IMR-90 (cell line): ENCODE measurements around the gene TBC1D10A. TPM values are rescaled to one million over a fixed set of nuclear protein-coding genes. Genes with fewer than 3 reads are reported as not detected.

ENCODE experiments used
- ATAC-seq: fragments of 200-7000 bp; cut with Tn5 transposase; 2 replicates; pipeline ENCODE4 v1.9.1; 2020; ENCODE audit warnings: low read depth, mild to moderate bottlenecking, moderate library complexity
- BruUV-seq: library from RNA; stranded (reverse); fragments of 400-500 nt; replicated peaks from 2 replicates; lab custom pipeline; 2021; lab: Mats Ljungman, UMichigan
- CTCF ChIA-PET: fragments of 300-600 bp; formaldehyde crosslinking; extraction: SDS; loops from one replicate; lab custom pipeline; 2021; ENCODE audit warnings: antibody characterized with exemption; lab: Yijun Ruan, JAX
- POLR2A ChIA-PET: fragments of 300-600 bp; sonication (Branson Sonifier 250); formaldehyde crosslinking; loops from one replicate; lab custom pipeline; 2022; ENCODE audit warnings: antibody characterized with exemption; ENCODE audit not compliant: unreplicated experiment; lab: Charles Lee
- DNase-seq: peaks from one replicate; pipeline ENCODE4 v3.0.0; 2013
- H2AFZ ChIP-seq: replicated peaks from 2 replicates; pipeline ENCODE3; 2013; ENCODE audit warnings: low read length, mild to moderate bottlenecking; ENCODE audit not compliant: poor library complexity
- H2AK5ac ChIP-seq: 2 replicates; pipeline ENCODE4 v1.6.1; 2013; ENCODE audit warnings: low read depth, low read length, inconsistent platforms
- H2AK9ac ChIP-seq: replicated peaks from 2 replicates; pipeline ENCODE3; 2013; ENCODE audit warnings: mild to moderate bottlenecking, low read depth, low read length, moderate library complexity; ENCODE audit not compliant: poor library complexity
- H2BK120ac ChIP-seq: 2 replicates; pipeline ENCODE4 v1.6.1; 2013; ENCODE audit warnings: low read depth, low read length, inconsistent platforms
- H2BK15ac ChIP-seq: 3 replicates; pipeline ENCODE4 v1.6.1; 2013; ENCODE audit warnings: low read depth, low read length, inconsistent platforms
- H2BK20ac ChIP-seq: 2 replicates; pipeline ENCODE4 v1.6.1; 2013; ENCODE audit warnings: low read depth, mild to moderate bottlenecking, inconsistent platforms, low read length, moderate library complexity
- H2BK5ac ChIP-seq: 2 replicates; pipeline ENCODE4 v1.6.1; 2013; ENCODE audit warnings: mild to moderate bottlenecking, low read depth, low read length, inconsistent platforms; ENCODE audit not compliant: poor library complexity, severe bottlenecking
- H3K14ac ChIP-seq: replicated peaks from 2 replicates; pipeline ENCODE4 v1.6.1; 2013; ENCODE audit warnings: low read depth, low read length, inconsistent platforms
- H3K18ac ChIP-seq: 2 replicates; pipeline ENCODE4 v1.6.1; 2013; ENCODE audit warnings: low read depth, low read length, control low read depth
- H3K23ac ChIP-seq: 2 replicates; pipeline ENCODE4 v1.6.1; 2013; ENCODE audit warnings: low read depth, low read length, inconsistent platforms
- H3K27ac ChIP-seq: 2 replicates; pipeline ENCODE4 v1.5.1; 2013; ENCODE audit warnings: mild to moderate bottlenecking, control low read depth, low read length; ENCODE audit not compliant: insufficient read depth
- H3K27me3 ChIP-seq: 2 replicates; pipeline ENCODE4 v1.6.1; 2013; ENCODE audit warnings: low read length; ENCODE audit not compliant: control insufficient read depth, insufficient read depth
- H3K36me3 ChIP-seq: 2 replicates; pipeline ENCODE4 v1.6.1; 2013; ENCODE audit warnings: low read length, mixed read lengths; ENCODE audit not compliant: control insufficient read depth, insufficient read depth
- H3K4ac ChIP-seq: 2 replicates; pipeline ENCODE4 v1.6.1; 2013; ENCODE audit warnings: low read depth, low read length, inconsistent platforms
- H3K4me1 ChIP-seq: 2 replicates; pipeline ENCODE4 v1.6.1; 2013; ENCODE audit warnings: low read length, mixed read lengths; ENCODE audit not compliant: control insufficient read depth, insufficient read depth
- H3K4me2 ChIP-seq: 2 replicates; pipeline ENCODE4 v1.6.1; 2013; ENCODE audit warnings: low read depth, mild to moderate bottlenecking, control low read depth, low read length, moderate library complexity
- H3K4me3 ChIP-seq: 2 replicates; pipeline ENCODE4 v1.5.1; 2013; ENCODE audit warnings: low read depth, mild to moderate bottlenecking, control low read depth, low read length, moderate library complexity; ENCODE audit not compliant: insufficient read depth
- H3K56ac ChIP-seq: 2 replicates; pipeline ENCODE4 v1.6.1; 2013; ENCODE audit warnings: low read length, inconsistent platforms; ENCODE audit not compliant: insufficient read depth; ENCODE audit errors: extremely low read depth
- H3K79me1 ChIP-seq, 2 experiments: 2 replicates each; pipeline ENCODE4 v1.6.1; 2013; ENCODE audit warnings: low read length in 2 of 2, inconsistent platforms in 1 of 2, low read depth in 1 of 2
- H3K9ac ChIP-seq: 2 replicates; pipeline ENCODE4 v1.6.1; 2013; ENCODE audit warnings: low read depth, low read length, control low read depth
- H3K9me1 ChIP-seq: 2 replicates; pipeline ENCODE4 v1.6.1; 2013; ENCODE audit warnings: low read length, inconsistent platforms; ENCODE audit not compliant: insufficient read depth
- H3K9me3 ChIP-seq: 2 replicates; pipeline ENCODE4 v1.6.1; 2013; ENCODE audit warnings: low read length; ENCODE audit not compliant: control insufficient read depth, insufficient read depth
- H4K20me1 ChIP-seq: 2 replicates; pipeline ENCODE4 v1.6.1; 2013; ENCODE audit warnings: low read length, inconsistent platforms; ENCODE audit not compliant: insufficient read depth
- H4K5ac ChIP-seq: 2 replicates; pipeline ENCODE4 v1.6.1; 2013; ENCODE audit warnings: mild to moderate bottlenecking, low read depth, low read length, control low read depth
- H4K8ac ChIP-seq, 2 experiments: 2 replicates each; pipeline ENCODE4 v1.6.1; 2013; ENCODE audit warnings: low read depth in 2 of 2, low read length in 2 of 2, control low read depth in 1 of 2, inconsistent platforms in 1 of 2
- H4K91ac ChIP-seq: 2 replicates; pipeline ENCODE4 v1.6.1; 2013; ENCODE audit warnings: low read depth, low read length, inconsistent platforms; ENCODE audit not compliant: insufficient read depth
- CEBPB ChIP-seq: IDR thresholded peaks from 2 replicates; pipeline ENCODE4 v1.6.1; 2012; ENCODE audit warnings: low read depth, low read length, improper control_type of control experiment
- CHD1 ChIP-seq: IDR thresholded peaks from 2 replicates; pipeline ENCODE4 v1.6.1; 2012; ENCODE audit warnings: low read depth, low read length, improper control_type of control experiment
- FOS ChIP-seq: fragments of 150-350 bp; IDR thresholded peaks from 2 replicates; pipeline ENCODE4 v1.6.1; 2016; ENCODE audit warnings: low read depth, low read length
- MAZ ChIP-seq: IDR thresholded peaks from 2 replicates; pipeline ENCODE4 v1.6.1; 2012; ENCODE audit warnings: low read depth, mild to moderate bottlenecking, low read length, improper control_type of control experiment, moderate library complexity, borderline replicate concordance
- POLR2A ChIP-seq: IDR thresholded peaks from 2 replicates; pipeline ENCODE4 v1.6.1; 2012; ENCODE audit warnings: mild to moderate bottlenecking, low read depth, low read length
- RAD21 ChIP-seq: IDR thresholded peaks from 2 replicates; pipeline ENCODE4 v1.6.1; 2012; ENCODE audit warnings: low read length, improper control_type of control experiment
- RCOR1 ChIP-seq: IDR thresholded peaks from 2 replicates; pipeline ENCODE4 v1.6.1; 2012; ENCODE audit warnings: mild to moderate bottlenecking, low read length, improper control_type of control experiment; ENCODE audit not compliant: insufficient replicate concordance
- RFX5 ChIP-seq: IDR thresholded peaks from 2 replicates; pipeline ENCODE4 v1.8.0; 2012; ENCODE audit warnings: low read depth, mild to moderate bottlenecking, low read length, moderate library complexity
- SMC3 ChIP-seq: fragments of 150-350 bp; IDR thresholded peaks from 2 replicates; pipeline ENCODE4 v1.6.1; 2016; ENCODE audit warnings: low read depth, mild to moderate bottlenecking, antibody characterized with exemption, low read length, moderate library complexity
- USF2 ChIP-seq: fragments of 150-350 bp; IDR thresholded peaks from 2 replicates; pipeline ENCODE4 v1.6.1; 2017; ENCODE audit warnings: mild to moderate bottlenecking, antibody characterized with exemption, low read length, low read depth
- WGBS, 2 experiments: methylation state at CpG; one replicate each; pipeline versions ENCODE4 v1.1.5 to v1.1.7; 2013; ENCODE audit warnings: missing lambda C conversion rate in 2 of 2; ENCODE audit not compliant: insufficient read length in 1 of 2; ENCODE audit errors: extremely low coverage in 2 of 2; 5-methylcytosine and 5-hydroxymethylcytosine counted together
- dilution Hi-C: fragments of 300-500 bp; cut with HindIII; formaldehyde crosslinking; loops from one replicate; pipeline ENCODE4 v1.14.3; 2018; ENCODE audit warnings: low sequenced_read_pairs; ENCODE audit not compliant: unreplicated experiment
- in situ Hi-C: fragments of 300-500 bp; cut with MboI; formaldehyde crosslinking; loops from 3 replicates; pipeline ENCODE4 v1.14.3; 2019; ENCODE audit warnings: low sequenced_read_pairs, inconsistent platforms, mixed read lengths
- intact Hi-C: fragments of 100-400 bp; cut with micrococcal nuclease; formaldehyde crosslinking; loops from 2 replicates; pipeline ENCODE4 v1.10.0; 2022
- polyA plus RNA-seq, 3 experiments: library from polyadenylated mRNA; depleted of rRNA; stranded (reverse); fragments of >200 nt; gene quantifications; 2 replicates each; pipeline ENCODE4 v1.2.3, GENCODE V29; 2012; ENCODE audit warnings: low replicate concordance in 1 of 3
- total RNA-seq: library from RNA; depleted of rRNA; stranded (reverse); fragments of >200 nt; gene quantifications from 2 replicates; pipeline ENCODE4 v1.2.3, GENCODE V29; 2012
- TF ChIP-seq, protein P1 (sequence below): fragments of 150-350 bp; IDR thresholded peaks from 2 replicates; pipeline ENCODE4 v1.6.1; 2016; ENCODE audit warnings: low read depth, mild to moderate bottlenecking, low read length, moderate library complexity, borderline replicate concordance
- TF ChIP-seq, protein P2 (sequence below): conservative IDR thresholded peaks from 2 replicates; pipeline ENCODE4 v1.5.1; 2012; ENCODE audit warnings: mild to moderate bottlenecking, low read depth, low read length, improper control_type of control experiment

The TBC1D10A gene
- total and polyA plus RNA-seq, 2 of the 4 experiments (the other 2 are of a cell fraction): 16.3 to 33.1 TPM

- intact Hi-C loops: no loop called here
- ATAC-seq: peak; percentile 59
- Histone ChIP-seq H3K27ac (peak overlapping the region; percentile 47; the same call in 1 of the 2 replicates), H3K14ac (peak overlapping the region; percentile 40), H2BK15ac (peak overlapping the region; percentile 23; the same call in 2 of the 3 replicates), H3K9ac (0 out of 2 replicates have a peak overlapping the region, but pooled peaks have one; percentile 12), H3K9me1 (peaks cover 58% of the 10 kb centered on the region), H2AK5ac (peak overlapping the region; percentile 29), H3K18ac (peak overlapping the region; percentile 16; the same call in 1 of the 2 replicates), H4K8ac (peak overlapping the region in 1 of 2 experiments; percentile 14; a peak in 1 of 4 replicates), H2BK5ac (peak overlapping the region; percentile 33), H4K20me1 (peaks cover 73% of the 10 kb centered on the region), H3K36me3 (no peaks in the 10 kb centered on the region), H4K5ac (no peak overlapping the region), H2BK120ac (no peak overlapping the region), H3K4ac (peak overlapping the region; percentile 25), H3K4me3 (no peak overlapping the region), H2AK9ac (peak overlapping the region; percentile 66), H2AFZ (no peak overlapping the region), H3K79me1 (peaks cover 38 to 92% of the 10 kb centered on the region in 2 experiments), H2BK20ac (no peak overlapping the region; the same call in 1 of the 2 replicates), H3K23ac (0 out of 2 replicates have a peak overlapping the region, but pooled peaks have one; percentile 27), H4K91ac (peak overlapping the region; percentile 28; the same call in 1 of the 2 replicates), H3K9me3 (no peaks in the 10 kb centered on the region), H3K4me1 (peaks cover 44% of the 10 kb centered on the region), H3K27me3 (no peaks in the 10 kb centered on the region), H3K56ac (no peak overlapping the region), H3K4me2 (peak overlapping the region; percentile 17)
- ChIA-PET POLR2A (no interaction called here), CTCF (interaction anchor here (0.8 kb wide), 1 partner anchor 23 kb away, joined by 3 read pairs; no protein-coding TSS in a partner anchor)
- in situ Hi-C loops: no loop called here
- no TSS peak for BruUV-seq
- TF ChIP-seq CHD1 (no peak), USF2 (no peak), RAD21 (no peak), RCOR1 (no peak), CEBPB (no peak), MAZ (no peak), RFX5 (no peak), FOS (no peak), SMC3 (no peak), POLR2A (no peak)
- TF ChIP-seq, protein P1, sequence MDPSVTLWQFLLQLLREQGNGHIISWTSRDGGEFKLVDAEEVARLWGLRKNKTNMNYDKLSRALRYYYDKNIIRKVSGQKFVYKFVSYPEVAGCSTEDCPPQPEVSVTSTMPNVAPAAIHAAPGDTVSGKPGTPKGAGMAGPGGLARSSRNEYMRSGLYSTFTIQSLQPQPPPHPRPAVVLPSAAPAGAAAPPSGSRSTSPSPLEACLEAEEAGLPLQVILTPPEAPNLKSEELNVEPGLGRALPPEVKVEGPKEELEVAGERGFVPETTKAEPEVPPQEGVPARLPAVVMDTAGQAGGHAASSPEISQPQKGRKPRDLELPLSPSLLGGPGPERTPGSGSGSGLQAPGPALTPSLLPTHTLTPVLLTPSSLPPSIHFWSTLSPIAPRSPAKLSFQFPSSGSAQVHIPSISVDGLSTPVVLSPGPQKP: no peak
- TF ChIP-seq, protein P2, sequence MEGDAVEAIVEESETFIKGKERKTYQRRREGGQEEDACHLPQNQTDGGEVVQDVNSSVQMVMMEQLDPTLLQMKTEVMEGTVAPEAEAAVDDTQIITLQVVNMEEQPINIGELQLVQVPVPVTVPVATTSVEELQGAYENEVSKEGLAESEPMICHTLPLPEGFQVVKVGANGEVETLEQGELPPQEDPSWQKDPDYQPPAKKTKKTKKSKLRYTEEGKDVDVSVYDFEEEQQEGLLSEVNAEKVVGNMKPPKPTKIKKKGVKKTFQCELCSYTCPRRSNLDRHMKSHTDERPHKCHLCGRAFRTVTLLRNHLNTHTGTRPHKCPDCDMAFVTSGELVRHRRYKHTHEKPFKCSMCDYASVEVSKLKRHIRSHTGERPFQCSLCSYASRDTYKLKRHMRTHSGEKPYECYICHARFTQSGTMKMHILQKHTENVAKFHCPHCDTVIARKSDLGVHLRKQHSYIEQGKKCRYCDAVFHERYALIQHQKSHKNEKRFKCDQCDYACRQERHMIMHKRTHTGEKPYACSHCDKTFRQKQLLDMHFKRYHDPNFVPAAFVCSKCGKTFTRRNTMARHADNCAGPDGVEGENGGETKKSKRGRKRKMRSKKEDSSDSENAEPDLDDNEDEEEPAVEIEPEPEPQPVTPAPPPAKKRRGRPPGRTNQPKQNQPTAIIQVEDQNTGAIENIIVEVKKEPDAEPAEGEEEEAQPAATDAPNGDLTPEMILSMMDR: no peak
- dilution Hi-C loops: no loop called here
- WGBS, 2 experiments: no CpG with 5 or more reads among the region's 8 CpGs
- peak; percentile 61 for DNase-seq
Measured at GRCh38 chr22:30310881-30311771, 15.6 kb downstream of the TBC1D10A start.
